Measurements from ENCODE around the gene TRMT1. TPM values are rescaled to one million over a fixed set of nuclear protein-coding genes. Genes with fewer than 3 reads are reported as not detected.

The TRMT1 gene
- total RNA-seq, 1 experiment from 2014 or later = 42.6 TPM

DNA sequence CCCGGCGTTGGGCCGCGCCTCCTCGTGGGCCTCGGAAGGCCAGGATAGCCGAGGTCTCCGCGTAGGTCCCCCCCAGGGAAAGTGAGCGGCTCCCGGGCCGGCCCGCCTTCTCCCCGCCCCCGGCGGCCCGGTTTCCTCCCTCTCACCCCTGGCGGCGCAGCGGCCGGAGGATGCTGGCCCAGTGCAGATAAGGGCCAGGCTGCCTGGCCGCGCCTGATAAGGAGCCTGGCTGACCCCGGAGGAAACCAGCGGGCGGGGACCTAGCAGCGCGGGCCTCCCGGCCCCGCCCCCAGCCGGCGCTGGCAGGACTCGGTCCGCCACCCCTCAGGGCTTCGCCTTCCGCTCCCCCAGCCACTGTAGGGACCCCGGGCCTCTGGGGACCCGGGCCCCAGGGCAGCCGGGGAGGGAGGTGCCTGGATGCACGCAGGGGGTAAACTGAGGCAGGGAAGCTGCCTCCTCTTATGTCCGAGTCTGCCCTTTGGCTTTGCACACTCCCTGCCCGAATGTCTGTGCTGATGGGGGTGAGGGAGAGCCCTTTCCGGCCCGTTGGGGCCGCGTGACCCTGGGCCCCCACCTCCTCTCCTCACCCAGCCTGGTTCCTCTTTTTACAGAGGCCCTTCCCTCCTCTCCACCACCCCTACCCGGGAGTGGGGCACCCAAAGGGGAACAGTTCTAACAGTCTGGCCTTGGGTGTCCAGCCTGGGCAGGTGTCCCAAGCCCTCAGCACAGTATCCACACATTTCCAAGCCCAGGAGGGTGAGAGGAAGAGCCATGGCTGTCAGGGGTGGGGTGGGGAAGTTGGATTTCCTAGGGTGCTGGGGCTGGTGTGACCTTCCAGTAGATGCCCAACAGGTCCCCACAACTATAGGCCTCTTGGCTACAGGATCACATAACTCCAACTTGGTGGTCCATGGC is 13.6 kb downstream of the TRMT1 start, which contains the start of gene LYL1:
LYL1 (minus strand) TSS at position 193 of the 915 bp plus-strand sequence. CDS start 1,687 bp downstream, outside the sequence.
- Histone ChIP-seq H3K4me3 (ENCODE audit: low read depth, low read length) (peak within 1 kb of the TSS; percentile 28), H3K27me3 (replicated peaks; ENCODE audit: control insufficient read depth, insufficient read depth, low read length) (no peaks in the 10 kb centered on the region), H3K9me3 (no peaks in the 10 kb centered on the region), H3K36me3 (ENCODE audit: control insufficient read depth, insufficient read depth, low read length) (no peaks in the 10 kb centered on the region), H3K4me1 (peaks cover 11% of the 10 kb centered on the region)
- TF ChIP-seq, protein P1, sequence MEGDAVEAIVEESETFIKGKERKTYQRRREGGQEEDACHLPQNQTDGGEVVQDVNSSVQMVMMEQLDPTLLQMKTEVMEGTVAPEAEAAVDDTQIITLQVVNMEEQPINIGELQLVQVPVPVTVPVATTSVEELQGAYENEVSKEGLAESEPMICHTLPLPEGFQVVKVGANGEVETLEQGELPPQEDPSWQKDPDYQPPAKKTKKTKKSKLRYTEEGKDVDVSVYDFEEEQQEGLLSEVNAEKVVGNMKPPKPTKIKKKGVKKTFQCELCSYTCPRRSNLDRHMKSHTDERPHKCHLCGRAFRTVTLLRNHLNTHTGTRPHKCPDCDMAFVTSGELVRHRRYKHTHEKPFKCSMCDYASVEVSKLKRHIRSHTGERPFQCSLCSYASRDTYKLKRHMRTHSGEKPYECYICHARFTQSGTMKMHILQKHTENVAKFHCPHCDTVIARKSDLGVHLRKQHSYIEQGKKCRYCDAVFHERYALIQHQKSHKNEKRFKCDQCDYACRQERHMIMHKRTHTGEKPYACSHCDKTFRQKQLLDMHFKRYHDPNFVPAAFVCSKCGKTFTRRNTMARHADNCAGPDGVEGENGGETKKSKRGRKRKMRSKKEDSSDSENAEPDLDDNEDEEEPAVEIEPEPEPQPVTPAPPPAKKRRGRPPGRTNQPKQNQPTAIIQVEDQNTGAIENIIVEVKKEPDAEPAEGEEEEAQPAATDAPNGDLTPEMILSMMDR (IDR thresholded peaks at IDR 0.05; ENCODE audit: insufficient read depth in 1 of 2, low read depth in 1 of 2, low read length in 1 of 2, severe bottlenecking in 1 of 2, unreplicated experiment in 1 of 2) = no peak
- Mint-ChIP-seq H3K27ac (ENCODE audit: unreplicated experiment) (no peak within 1 kb of the TSS), H3K4me3 (ENCODE audit: unreplicated experiment) (peak within 1 kb of the TSS; percentile 60), H3K36me3 (ENCODE audit: insufficient read depth, unreplicated experiment) (peaks cover 15% of the 10 kb centered on the region), H3K9me3 (ENCODE audit: unreplicated experiment) (no peaks in the 10 kb centered on the region), H3K27me3 (ENCODE audit: insufficient read depth, unreplicated experiment) (no peaks in the 10 kb centered on the region), H3K4me1 (ENCODE audit: low read depth, unreplicated experiment) (no peaks in the 10 kb centered on the region)
- ChIA-PET POLR2A (no interaction called here), CTCF (no interaction called here)
- intact Hi-C loops (cut with micrococcal nuclease; ENCODE audit: unreplicated experiment) = no loop called here
- no TSS peak for BruUV-seq (replicated peaks)
- DNase-seq = peak; percentile 74 to 75

DNA sequence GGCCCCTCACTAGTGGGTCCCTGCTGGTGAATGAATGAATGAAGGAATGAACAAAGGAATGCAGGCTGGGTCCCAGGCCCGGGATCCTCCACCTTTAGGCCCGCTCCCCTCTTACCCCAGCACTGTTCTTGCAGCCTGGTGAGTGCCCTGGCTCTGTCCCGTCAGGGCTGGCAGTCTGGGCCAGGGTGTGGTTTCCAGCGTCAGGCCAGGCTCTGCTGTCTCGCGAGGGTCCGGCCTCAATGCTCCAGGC is 14.2 kb downstream of the TRMT1 start:
- intact Hi-C loops (cut with micrococcal nuclease; ENCODE audit: unreplicated experiment) = no loop called here
- ChIA-PET CTCF (no interaction called here), POLR2A (no interaction called here)
- Mint-ChIP-seq H3K27ac (ENCODE audit: unreplicated experiment) (no peak overlapping the region), H3K4me3 (ENCODE audit: unreplicated experiment) (peak overlapping the region; percentile 60), H3K9me3 (ENCODE audit: unreplicated experiment) (no peaks in the 10 kb centered on the region), H3K4me1 (ENCODE audit: low read depth, unreplicated experiment) (no peaks in the 10 kb centered on the region), H3K27me3 (ENCODE audit: insufficient read depth, unreplicated experiment) (no peaks in the 10 kb centered on the region), H3K36me3 (ENCODE audit: insufficient read depth, unreplicated experiment) (peaks cover 10% of the 10 kb centered on the region)
- TF ChIP-seq, protein P1 (IDR thresholded peaks at IDR 0.05; ENCODE audit: insufficient read depth in 1 of 2, low read depth in 1 of 2, low read length in 1 of 2, severe bottlenecking in 1 of 2, unreplicated experiment in 1 of 2) = no peak
- Histone ChIP-seq H3K36me3 (ENCODE audit: control insufficient read depth, insufficient read depth, low read length) (no peaks in the 10 kb centered on the region), H3K9me3 (no peaks in the 10 kb centered on the region), H3K27me3 (replicated peaks; ENCODE audit: control insufficient read depth, insufficient read depth, low read length) (no peaks in the 10 kb centered on the region), H3K4me1 (peaks cover 11% of the 10 kb centered on the region), H3K4me3 (ENCODE audit: low read depth, low read length) (peak overlapping the region; percentile 28)
- no TSS peak for BruUV-seq (replicated peaks)
- DNase-seq = no peak

DNA sequence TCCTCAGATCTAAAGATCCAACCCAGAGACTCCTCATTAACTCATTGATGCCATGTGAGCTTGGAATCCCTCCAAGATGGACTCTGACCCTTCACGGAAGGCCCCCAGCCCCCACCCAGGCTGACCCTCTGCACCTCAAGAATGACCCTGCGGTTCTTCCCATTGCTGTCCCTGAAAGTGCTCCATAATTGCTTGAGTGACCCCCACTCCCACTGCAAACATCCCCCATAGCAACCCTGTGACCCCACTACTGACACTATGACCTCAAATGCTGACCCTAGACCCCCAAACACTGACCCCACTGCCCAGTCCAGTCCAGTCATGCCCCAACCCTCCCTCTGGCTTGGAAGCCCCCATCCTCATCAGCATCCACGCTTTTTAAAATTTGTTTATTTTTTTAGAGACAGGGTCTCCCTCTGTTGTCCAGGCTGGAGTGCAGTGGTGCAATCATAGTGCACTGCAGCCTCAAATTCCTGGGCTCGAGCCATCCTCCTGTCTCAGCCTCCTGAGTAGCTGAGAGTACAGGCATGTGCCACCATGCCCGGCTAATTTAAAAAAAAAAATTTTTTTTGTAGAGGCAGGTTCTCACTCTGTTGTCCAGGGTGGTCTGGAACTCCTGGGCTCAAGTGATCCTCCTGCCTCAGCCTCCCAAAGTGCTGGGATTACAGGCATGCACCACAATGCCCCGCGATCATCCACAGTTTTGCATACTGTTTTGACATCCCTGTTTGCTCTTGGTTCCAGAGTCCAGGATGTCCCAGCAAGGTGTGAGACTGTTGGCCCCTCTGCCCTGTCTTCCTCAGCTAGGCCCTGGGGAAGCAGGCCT is 14.7 kb downstream of the TRMT1 start:
- Histone ChIP-seq H3K9me3 (no peaks in the 10 kb centered on the region), H3K4me1 (peaks cover 11% of the 10 kb centered on the region), H3K4me3 (ENCODE audit: low read depth, low read length) (no peak overlapping the region), H3K27me3 (replicated peaks; ENCODE audit: control insufficient read depth, insufficient read depth, low read length) (no peaks in the 10 kb centered on the region), H3K36me3 (ENCODE audit: control insufficient read depth, insufficient read depth, low read length) (no peaks in the 10 kb centered on the region)
- DNase-seq = no peak
- no peaks in the 10 kb centered on the region for H3K9me3 Mint-ChIP-seq (ENCODE audit: unreplicated experiment)
- no peaks in the 10 kb centered on the region for H3K4me1 Mint-ChIP-seq (ENCODE audit: low read depth, unreplicated experiment)
- no peak overlapping the region for H3K27ac Mint-ChIP-seq (ENCODE audit: unreplicated experiment)
- TF ChIP-seq, protein P1 (IDR thresholded peaks at IDR 0.05; ENCODE audit: insufficient read depth in 1 of 2, low read depth in 1 of 2, low read length in 1 of 2, severe bottlenecking in 1 of 2, unreplicated experiment in 1 of 2) = no peak
- H3K36me3 Mint-ChIP-seq (ENCODE audit: insufficient read depth, unreplicated experiment) = peaks cover 6% of the 10 kb centered on the region
- intact Hi-C loops (cut with micrococcal nuclease; ENCODE audit: unreplicated experiment) = no loop called here
- POLR2A ChIA-PET = no interaction called here
- no peaks in the 10 kb centered on the region for H3K27me3 Mint-ChIP-seq (ENCODE audit: insufficient read depth, unreplicated experiment)
- CTCF ChIA-PET = interaction anchor here (0.7 to 1.4 kb wide), 2 partner anchors 137 to 161 kb away, joined by 3 to 5 read pairs; no protein-coding TSS in a partner anchor
- no TSS peak for BruUV-seq (replicated peaks)
- peak overlapping the region; percentile 60 for H3K4me3 Mint-ChIP-seq (ENCODE audit: unreplicated experiment)
